GM12872 (cell line): ENCODE measurements around the gene PPFIA2.

Source experiments
- CTCF ChIP-seq: IDR thresholded peaks from 3 replicates; pipeline ENCODE4 v1.5.1; 2011; ENCODE audit warnings: low read depth, mild to moderate bottlenecking, low read length, moderate library complexity; ENCODE audit not compliant: insufficient read depth

Gene PPFIA2

GRCh38 chr12:81468206-81468605, 290.9 kb downstream of the PPFIA2 start:
- no peak for TF ChIP-seq CTCF

DNA sequence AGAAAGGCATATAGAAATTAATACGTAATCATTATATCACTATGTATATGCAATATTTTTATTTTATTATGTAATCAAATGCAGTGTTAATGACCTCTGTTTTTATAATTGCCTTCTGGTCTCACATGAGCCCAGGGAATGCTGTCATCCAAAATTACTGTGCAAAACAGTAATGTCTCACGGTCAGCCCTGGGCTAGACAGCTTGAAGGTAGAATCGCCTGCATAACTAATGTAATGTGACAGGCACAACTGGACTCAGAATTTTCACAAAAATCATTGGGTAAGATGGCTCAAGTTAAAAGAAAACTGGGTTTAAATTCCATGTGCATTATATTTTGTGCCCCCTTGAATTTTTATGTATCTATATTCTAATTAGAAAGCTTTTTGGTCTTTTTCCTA, 293.3 kb downstream of the PPFIA2 start:
- no peak for TF ChIP-seq CTCF

DNA sequence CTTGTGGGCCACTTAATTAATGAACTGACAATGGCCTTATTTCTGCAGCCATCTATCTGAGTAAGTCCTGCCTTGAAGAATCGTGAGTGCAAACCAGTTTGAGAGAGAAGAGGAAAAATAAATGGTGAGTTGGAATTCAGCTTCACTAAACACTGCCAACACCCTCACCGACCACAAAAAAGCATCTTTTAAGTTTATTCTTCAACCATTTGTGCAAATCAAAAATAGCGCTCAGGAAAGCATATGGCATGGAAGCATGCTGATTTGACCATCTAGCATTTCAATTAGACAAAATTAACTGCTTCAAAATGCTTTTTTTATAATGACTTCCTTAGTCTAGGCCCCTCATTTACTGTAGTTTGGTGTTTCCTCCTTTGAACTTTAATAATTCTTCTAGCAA, 294.0 kb downstream of the PPFIA2 start:
- no peak for TF ChIP-seq CTCF

GRCh38 chr12:81461163-81461562, 298.0 kb downstream of the PPFIA2 start:
- TF ChIP-seq CTCF = peak; percentile 34; the same call in 1 of the 3 replicates

DNA sequence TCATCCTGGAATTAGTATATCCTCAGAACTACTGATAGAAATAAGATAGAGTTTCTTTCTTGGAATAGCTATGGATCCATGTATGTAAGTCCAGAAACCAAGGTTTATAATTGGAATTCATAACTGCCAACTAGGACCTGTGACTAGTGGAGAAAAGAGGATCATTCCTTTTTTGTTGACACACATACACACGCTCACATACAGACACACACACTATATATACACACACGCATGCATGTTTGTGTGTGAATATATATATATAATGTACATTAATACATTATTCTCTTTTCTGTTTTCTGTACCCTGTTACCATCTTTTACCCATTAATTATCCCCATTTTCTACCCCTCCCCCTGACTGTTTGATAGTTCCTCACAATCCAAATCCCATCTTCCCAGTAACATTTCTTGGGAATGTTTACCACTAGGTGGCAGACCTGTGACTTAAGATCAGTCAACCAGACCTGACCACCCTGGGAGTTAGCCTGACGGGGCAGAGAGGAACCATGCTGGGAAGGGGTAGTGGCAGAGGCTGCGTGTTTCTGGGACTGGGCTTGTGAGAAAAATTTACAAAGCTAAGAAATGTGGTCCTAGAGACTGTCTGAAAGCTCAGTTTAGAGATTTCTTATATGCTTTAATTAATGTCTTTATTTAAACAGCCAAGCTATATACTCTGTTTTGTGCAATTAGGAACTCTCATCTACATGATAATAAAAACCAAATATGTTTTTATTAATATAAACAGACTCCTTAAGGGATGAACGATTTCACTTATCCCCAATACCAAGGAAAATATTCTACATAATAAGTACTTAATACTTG, 308.0 kb downstream of the PPFIA2 start:
- peak; percentile 49; the same call in 2 of the 3 replicates for TF ChIP-seq CTCF

DNA sequence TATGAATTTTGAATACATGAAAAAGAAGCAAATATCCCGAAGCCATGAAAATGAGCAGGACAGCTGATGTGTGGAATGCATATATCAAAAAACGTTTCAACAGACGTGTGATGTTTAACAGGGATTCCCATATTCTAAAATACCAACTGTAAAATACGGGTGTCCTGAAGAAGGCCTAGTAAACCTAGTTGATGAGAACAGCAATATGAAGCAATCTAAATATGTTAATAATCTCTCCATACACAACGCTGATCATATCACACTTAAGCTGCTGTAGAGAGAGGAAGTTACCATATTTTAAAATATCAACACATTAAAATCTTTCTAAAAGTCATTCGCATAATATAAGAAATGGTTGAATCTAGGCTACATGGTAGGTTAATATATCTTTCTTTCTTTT, 317.5 kb downstream of the PPFIA2 start:
- no peak for TF ChIP-seq CTCF

- no peak for TF ChIP-seq CTCF
Observed at GRCh38 chr12:81440001-81440400, 319.1 kb downstream of the PPFIA2 start.
